ENCODE data around the gene ARID1B.

ARID1B gene

GRCh38 chr6:157076451-157076822 lies 299.3 kb downstream of the ARID1B start:
- DNase-seq (ENCODE audit: low read depth), result no peak

- no peak for DNase-seq (ENCODE audit: low read depth)
Observed at GRCh38 chr6:157077251-157077650, 300.1 kb downstream of the ARID1B start.

- DNase-seq (ENCODE audit: low read depth), result no peak
Observed at GRCh38 chr6:157078326-157078725, 301.1 kb downstream of the ARID1B start.

- no peak for DNase-seq (ENCODE audit: low read depth)
Observed at GRCh38 chr6:157079277-157079676, 302.1 kb downstream of the ARID1B start.

- no peak for DNase-seq (ENCODE audit: low read depth)
Observed at GRCh38 chr6:157079771-157080170, 302.6 kb downstream of the ARID1B start.

GRCh38 chr6:157080986-157081391 lies 303.8 kb downstream of the ARID1B start:
- no peak for DNase-seq (ENCODE audit: low read depth)

GRCh38 chr6:157083343-157083742 lies 306.2 kb downstream of the ARID1B start:
- DNase-seq (ENCODE audit: low read depth), result no peak

GRCh38 chr6:157086632-157087031 lies 309.5 kb downstream of the ARID1B start:
- no peak for DNase-seq (ENCODE audit: low read depth)

- DNase-seq (ENCODE audit: low read depth), result no peak
Observed at GRCh38 chr6:157087974-157088373, 310.8 kb downstream of the ARID1B start.

- no peak for DNase-seq (ENCODE audit: low read depth)
Observed at GRCh38 chr6:157088841-157089240, 311.7 kb downstream of the ARID1B start.

GRCh38 chr6:157089258-157089657 lies 312.1 kb downstream of the ARID1B start:
- DNase-seq (ENCODE audit: low read depth), result no peak

- no peak for DNase-seq (ENCODE audit: low read depth)
Observed at GRCh38 chr6:157089851-157090250, 312.7 kb downstream of the ARID1B start.

- no peak for DNase-seq (ENCODE audit: low read depth)
Observed at GRCh38 chr6:157090736-157091135, 313.6 kb downstream of the ARID1B start.

- no peak for DNase-seq (ENCODE audit: low read depth)
Observed at GRCh38 chr6:157091243-157091642, 314.1 kb downstream of the ARID1B start.

GRCh38 chr6:157091856-157092460 lies 314.8 kb downstream of the ARID1B start:
- DNase-seq (ENCODE audit: low read depth), result no peak

- no peak for DNase-seq (ENCODE audit: low read depth)
Observed at GRCh38 chr6:157092736-157093135, 315.6 kb downstream of the ARID1B start.

- DNase-seq (ENCODE audit: low read depth), result no peak
Observed at GRCh38 chr6:157093536-157093935, 316.4 kb downstream of the ARID1B start.

GRCh38 chr6:157094038-157094437 lies 316.9 kb downstream of the ARID1B start:
- no peak for DNase-seq (ENCODE audit: low read depth)

GRCh38 chr6:157095084-157095483 lies 317.9 kb downstream of the ARID1B start:
- no peak for DNase-seq (ENCODE audit: low read depth)

GRCh38 chr6:157095569-157095968 lies 318.4 kb downstream of the ARID1B start:
- no peak for DNase-seq (ENCODE audit: low read depth)

- DNase-seq (ENCODE audit: low read depth), result no peak
Observed at GRCh38 chr6:157096105-157096504, 318.9 kb downstream of the ARID1B start.

- DNase-seq (ENCODE audit: low read depth), result no peak
Observed at GRCh38 chr6:157096522-157096921, 319.3 kb downstream of the ARID1B start.

- no peak for DNase-seq (ENCODE audit: low read depth)
Observed at GRCh38 chr6:157097255-157097955, 320.2 kb downstream of the ARID1B start.

- no peak for DNase-seq (ENCODE audit: low read depth)
Observed at GRCh38 chr6:157098999-157099398, 321.8 kb downstream of the ARID1B start.

All from stimulated activated CD8-positive, alpha-beta memory T cell treated with anti-CD3 and anti-CD28 coated beads, Interleukin-4, amount 100 ng/mL, for 24 hours (primary cell).